ENCODE data around the gene IL20.
A peak's percentile ranks its signal among the peaks of the same experiment; 100 is the strongest.

IL20 gene

GRCh38 chr1:206895325-206895724 is 29.9 kb downstream of the IL20 start:
- DNase-seq (ENCODE audit: low read depth), result no peak
- H3K4me3 ChIP-seq (ENCODE audit: control insufficient read depth, low read depth, low read length), result no peak overlapping the region
- TF ChIP-seq CTCF (IDR thresholded peaks at IDR 0.05; ENCODE audit: control insufficient read depth, insufficient read depth, low read depth, low read length, missing control alignments), result no peak

GRCh38 chr1:206895837-206896242 is 30.4 kb downstream of the IL20 start:
- TF ChIP-seq CTCF (IDR thresholded peaks at IDR 0.05; ENCODE audit: control insufficient read depth, insufficient read depth, low read depth, low read length, missing control alignments), result no peak
- H3K4me3 ChIP-seq (ENCODE audit: control insufficient read depth, low read depth, low read length), result no peak overlapping the region
- peak; percentile 89 for DNase-seq (ENCODE audit: low read depth)

- no peak for DNase-seq (ENCODE audit: low read depth)
- TF ChIP-seq CTCF (IDR thresholded peaks at IDR 0.05; ENCODE audit: control insufficient read depth, insufficient read depth, low read depth, low read length, missing control alignments), result no peak
- no peak overlapping the region for H3K4me3 ChIP-seq (ENCODE audit: control insufficient read depth, low read depth, low read length)
Observed at GRCh38 chr1:206896261-206896660, 30.8 kb downstream of the IL20 start.

GRCh38 chr1:206897175-206897574 is 31.8 kb downstream of the IL20 start, which contains the start of gene IL24:
TSS of gene IL24 (plus strand) at chr1:206897443. CDS start at chr1:206897833, 390 bp downstream.
- TF ChIP-seq CTCF (IDR thresholded peaks at IDR 0.05; ENCODE audit: control insufficient read depth, insufficient read depth, low read depth, low read length, missing control alignments), result no peak
- DNase-seq (ENCODE audit: low read depth), result no peak
- no peak within 1 kb of the TSS for H3K4me3 ChIP-seq (ENCODE audit: control insufficient read depth, low read depth, low read length)

GRCh38 chr1:206898089-206898914 is 32.9 kb downstream of the IL20 start:
- H3K4me3 ChIP-seq (ENCODE audit: control insufficient read depth, low read depth, low read length), result no peak overlapping the region
- TF ChIP-seq CTCF (IDR thresholded peaks at IDR 0.05; ENCODE audit: control insufficient read depth, insufficient read depth, low read depth, low read length, missing control alignments), result no peak
- no peak for DNase-seq (ENCODE audit: low read depth)

- DNase-seq (ENCODE audit: low read depth), result no peak
- no peak overlapping the region for H3K4me3 ChIP-seq (ENCODE audit: control insufficient read depth, low read depth, low read length)
- no peak for TF ChIP-seq CTCF (IDR thresholded peaks at IDR 0.05; ENCODE audit: control insufficient read depth, insufficient read depth, low read depth, low read length, missing control alignments)
Observed at GRCh38 chr1:206898915-206899431, 33.5 kb downstream of the IL20 start.

All from AG09309 (cell line).